ENCODE measurements around the gene GAB2. TPM values are rescaled to one million over a fixed set of nuclear protein-coding genes. Genes with fewer than 3 reads are reported as not detected.

Gene GAB2
- total and polyA plus RNA-seq, 2 of the 13 experiments (the other 11 are each of a cell fraction or from before 2014, with no cell fraction given) = 4.1 to 8.6 TPM

DNA sequence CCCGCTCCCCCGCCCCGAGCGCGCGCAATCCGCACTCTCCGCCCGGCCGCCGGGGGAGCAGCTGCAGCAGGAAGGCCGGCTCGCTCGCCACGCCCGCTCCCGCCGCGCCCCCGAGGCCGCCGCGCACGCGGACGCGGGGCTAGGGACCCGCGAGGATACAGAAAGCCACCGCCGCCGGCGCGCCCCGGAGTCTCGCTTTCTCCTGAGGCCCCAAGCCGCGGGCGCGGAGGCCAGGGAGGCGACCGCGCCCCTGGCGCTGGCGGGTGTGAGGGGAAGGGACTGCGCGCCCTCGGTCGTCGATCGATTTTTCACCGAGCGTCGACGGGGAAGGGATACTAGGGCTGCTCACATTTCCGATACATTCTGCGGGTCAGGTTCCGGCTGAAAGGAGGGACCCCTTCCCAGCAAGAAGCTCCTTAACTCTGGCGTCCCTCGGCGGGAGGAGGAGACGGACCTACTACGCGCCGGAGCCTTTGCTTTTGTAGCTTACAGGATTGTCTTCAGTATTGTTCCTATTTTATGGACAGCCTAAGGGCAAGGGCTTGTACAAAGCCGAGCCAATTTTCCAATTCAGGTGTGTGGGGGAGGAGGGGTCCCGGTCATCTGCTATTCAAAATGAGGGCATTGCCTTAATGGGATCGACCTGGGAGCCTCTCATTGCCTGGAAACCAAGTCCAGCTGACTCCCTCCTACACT lies 416 bp upstream of the GAB2 start (continued):
- TF ChIP-seq, protein P1, sequence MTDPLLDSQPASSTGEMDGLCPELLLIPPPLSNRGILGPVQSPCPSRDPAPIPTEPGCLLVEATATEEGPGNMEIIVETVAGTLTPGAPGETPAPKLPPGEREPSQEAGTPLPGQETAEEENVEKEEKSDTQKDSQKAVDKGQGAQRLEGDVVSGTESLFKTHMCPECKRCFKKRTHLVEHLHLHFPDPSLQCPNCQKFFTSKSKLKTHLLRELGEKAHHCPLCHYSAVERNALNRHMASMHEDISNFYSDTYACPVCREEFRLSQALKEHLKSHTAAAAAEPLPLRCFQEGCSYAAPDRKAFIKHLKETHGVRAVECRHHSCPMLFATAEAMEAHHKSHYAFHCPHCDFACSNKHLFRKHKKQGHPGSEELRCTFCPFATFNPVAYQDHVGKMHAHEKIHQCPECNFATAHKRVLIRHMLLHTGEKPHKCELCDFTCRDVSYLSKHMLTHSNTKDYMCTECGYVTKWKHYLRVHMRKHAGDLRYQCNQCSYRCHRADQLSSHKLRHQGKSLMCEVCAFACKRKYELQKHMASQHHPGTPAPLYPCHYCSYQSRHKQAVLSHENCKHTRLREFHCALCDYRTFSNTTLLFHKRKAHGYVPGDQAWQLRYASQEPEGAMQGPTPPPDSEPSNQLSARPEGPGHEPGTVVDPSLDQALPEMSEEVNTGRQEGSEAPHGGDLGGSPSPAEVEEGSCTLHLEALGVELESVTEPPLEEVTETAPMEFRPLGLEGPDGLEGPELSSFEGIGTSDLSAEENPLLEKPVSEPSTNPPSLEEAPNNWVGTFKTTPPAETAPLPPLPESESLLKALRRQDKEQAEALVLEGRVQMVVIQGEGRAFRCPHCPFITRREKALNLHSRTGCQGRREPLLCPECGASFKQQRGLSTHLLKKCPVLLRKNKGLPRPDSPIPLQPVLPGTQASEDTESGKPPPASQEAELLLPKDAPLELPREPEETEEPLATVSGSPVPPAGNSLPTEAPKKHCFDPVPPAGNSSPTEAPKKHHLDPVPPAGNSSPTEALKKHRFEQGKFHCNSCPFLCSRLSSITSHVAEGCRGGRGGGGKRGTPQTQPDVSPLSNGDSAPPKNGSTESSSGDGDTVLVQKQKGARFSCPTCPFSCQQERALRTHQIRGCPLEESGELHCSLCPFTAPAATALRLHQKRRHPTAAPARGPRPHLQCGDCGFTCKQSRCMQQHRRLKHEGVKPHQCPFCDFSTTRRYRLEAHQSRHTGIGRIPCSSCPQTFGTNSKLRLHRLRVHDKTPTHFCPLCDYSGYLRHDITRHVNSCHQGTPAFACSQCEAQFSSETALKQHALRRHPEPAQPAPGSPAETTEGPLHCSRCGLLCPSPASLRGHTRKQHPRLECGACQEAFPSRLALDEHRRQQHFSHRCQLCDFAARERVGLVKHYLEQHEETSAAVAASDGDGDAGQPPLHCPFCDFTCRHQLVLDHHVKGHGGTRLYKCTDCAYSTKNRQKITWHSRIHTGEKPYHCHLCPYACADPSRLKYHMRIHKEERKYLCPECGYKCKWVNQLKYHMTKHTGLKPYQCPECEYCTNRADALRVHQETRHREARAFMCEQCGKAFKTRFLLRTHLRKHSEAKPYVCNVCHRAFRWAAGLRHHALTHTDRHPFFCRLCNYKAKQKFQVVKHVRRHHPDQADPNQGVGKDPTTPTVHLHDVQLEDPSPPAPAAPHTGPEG (CRISPR knock-in tag; IDR thresholded peaks at IDR 0.05) = no peak
- TF ChIP-seq GZF1 (CRISPR knock-in tag; IDR thresholded peaks at IDR 0.05) = no peak
- no peak for TF ChIP-seq NFE2L1 (CRISPR knock-in tag; IDR thresholded peaks at IDR 0.05; ENCODE audit: borderline replicate concordance)
- TF ChIP-seq, protein P2, sequence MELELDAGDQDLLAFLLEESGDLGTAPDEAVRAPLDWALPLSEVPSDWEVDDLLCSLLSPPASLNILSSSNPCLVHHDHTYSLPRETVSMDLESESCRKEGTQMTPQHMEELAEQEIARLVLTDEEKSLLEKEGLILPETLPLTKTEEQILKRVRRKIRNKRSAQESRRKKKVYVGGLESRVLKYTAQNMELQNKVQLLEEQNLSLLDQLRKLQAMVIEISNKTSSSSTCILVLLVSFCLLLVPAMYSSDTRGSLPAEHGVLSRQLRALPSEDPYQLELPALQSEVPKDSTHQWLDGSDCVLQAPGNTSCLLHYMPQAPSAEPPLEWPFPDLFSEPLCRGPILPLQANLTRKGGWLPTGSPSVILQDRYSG (CRISPR knock-in tag; IDR thresholded peaks at IDR 0.05) = no peak
- TF ChIP-seq SRY (CRISPR knock-in tag; IDR thresholded peaks at IDR 0.05) = no peak
- no peak for TF ChIP-seq BATF2 (CRISPR knock-in tag; IDR thresholded peaks at IDR 0.05)
- TF ChIP-seq ATF7 (IDR thresholded peaks at IDR 0.05) = no peak
- no peak for TF ChIP-seq ATF7 (CRISPR knock-in tag; IDR thresholded peaks at IDR 0.05)
- TF ChIP-seq, protein P3, sequence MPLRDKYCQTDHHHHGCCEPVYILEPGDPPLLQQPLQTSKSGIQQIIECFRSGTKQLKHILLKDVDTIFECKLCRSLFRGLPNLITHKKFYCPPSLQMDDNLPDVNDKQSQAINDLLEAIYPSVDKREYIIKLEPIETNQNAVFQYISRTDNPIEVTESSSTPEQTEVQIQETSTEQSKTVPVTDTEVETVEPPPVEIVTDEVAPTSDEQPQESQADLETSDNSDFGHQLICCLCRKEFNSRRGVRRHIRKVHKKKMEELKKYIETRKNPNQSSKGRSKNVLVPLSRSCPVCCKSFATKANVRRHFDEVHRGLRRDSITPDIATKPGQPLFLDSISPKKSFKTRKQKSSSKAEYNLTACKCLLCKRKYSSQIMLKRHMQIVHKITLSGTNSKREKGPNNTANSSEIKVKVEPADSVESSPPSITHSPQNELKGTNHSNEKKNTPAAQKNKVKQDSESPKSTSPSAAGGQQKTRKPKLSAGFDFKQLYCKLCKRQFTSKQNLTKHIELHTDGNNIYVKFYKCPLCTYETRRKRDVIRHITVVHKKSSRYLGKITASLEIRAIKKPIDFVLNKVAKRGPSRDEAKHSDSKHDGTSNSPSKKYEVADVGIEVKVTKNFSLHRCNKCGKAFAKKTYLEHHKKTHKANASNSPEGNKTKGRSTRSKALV (CRISPR knock-in tag; IDR thresholded peaks at IDR 0.05) = no peak; the same call in 1 of the 2 replicates
- no peak for TF ChIP-seq ZFP90 (CRISPR knock-in tag; IDR thresholded peaks at IDR 0.05; ENCODE audit: borderline replicate concordance)
- TF ChIP-seq ZNF207 (IDR thresholded peaks at IDR 0.05; ENCODE audit: borderline replicate concordance) = no peak
- no peak for TF ChIP-seq ZNF138 (CRISPR knock-in tag; IDR thresholded peaks at IDR 0.05; ENCODE audit: low read depth)
- TF ChIP-seq EHMT2 (IDR thresholded peaks at IDR 0.05; ENCODE audit: borderline replicate concordance, low read depth, low read length) = no peak
- TF ChIP-seq, protein P4, sequence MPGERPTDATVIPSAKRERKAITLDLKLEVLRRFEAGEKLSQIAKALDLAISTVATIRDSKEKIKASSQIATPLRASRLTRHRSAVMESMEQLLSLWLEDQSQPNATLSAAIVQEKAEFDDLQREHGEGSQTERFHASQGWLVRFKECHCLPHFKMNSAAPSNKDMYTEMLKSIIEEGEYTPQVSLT (CRISPR knock-in tag; IDR thresholded peaks at IDR 0.05; ENCODE audit: borderline replicate concordance, low read depth) = no peak
- peak; percentile 56 for TF ChIP-seq RAD21 (CRISPR knock-in tag; IDR thresholded peaks at IDR 0.05)
- no peak for TF ChIP-seq ZNF354B (CRISPR knock-in tag; IDR thresholded peaks at IDR 0.05)
- no peak for TF ChIP-seq FOXJ3 (CRISPR knock-in tag; IDR thresholded peaks at IDR 0.05; ENCODE audit: borderline replicate concordance)
- no peak for TF ChIP-seq MTF2 (CRISPR knock-in tag; IDR thresholded peaks at IDR 0.05; ENCODE audit: borderline replicate concordance)
- no peak for TF ChIP-seq KDM3A (CRISPR knock-in tag; IDR thresholded peaks at IDR 0.05; ENCODE audit: low read depth)
- TF ChIP-seq HHEX (CRISPR knock-in tag; IDR thresholded peaks at IDR 0.05) = no peak
- no peak for TF ChIP-seq ATM (IDR thresholded peaks at IDR 0.05; ENCODE audit: borderline replicate concordance)
- no peak for TF ChIP-seq PAF1 (CRISPR knock-in tag; IDR thresholded peaks at IDR 0.05)
